MG63 (cell line): ENCODE measurements around the gene DHX35. TPM values are rescaled to one million over a fixed set of nuclear protein-coding genes. Genes with fewer than 3 reads are reported as not detected.

Source experiments
- DNase-seq: peaks from one replicate; pipeline ENCODE4 v3.0.0-alpha.2; 2020
- H3K27me3 ChIP-seq: fragments of 250-450 bp; sonication (Bioruptor Pico); 2 replicates; pipeline ENCODE4 v1.5.1; 2020; ENCODE audit warnings: mild to moderate bottlenecking, moderate library complexity
- H3K36me3 ChIP-seq: fragments of 250-450 bp; sonication (Bioruptor Pico); 2 replicates; pipeline ENCODE4 v1.5.1; 2020; ENCODE audit warnings: mild to moderate bottlenecking, moderate library complexity
- H3K4me3 ChIP-seq: fragments of 250-450 bp; sonication (Bioruptor Pico); 2 replicates; pipeline ENCODE4 v1.5.1; 2020; ENCODE audit warnings: mild to moderate bottlenecking, moderate library complexity
- H3K9me3 ChIP-seq: fragments of 250-450 bp; sonication (Bioruptor Pico); 2 replicates; pipeline ENCODE4 v1.5.1; 2020; ENCODE audit warnings: mild to moderate bottlenecking, moderate library complexity
- total RNA-seq: library from RNA; depleted of rRNA; stranded (reverse); fragments of >200 nt; shearing (Covaris generic); gene quantifications from 2 replicates; pipeline ENCODE4 v1.2.3, GENCODE V29; 2014; ENCODE audit warnings: low replicate concordance; rRNA removed

Gene DHX35
- 17.9 and 18.9 TPM in 2 replicates for total RNA-seq

GRCh38 chr20:38962044-38962927 is at the start of gene DHX35:
Gene DHX35, plus strand, starts transcription at chr20:38962344. Its CDS starts 24 bp downstream, at chr20:38962368.
- H3K9me3 ChIP-seq = no peaks in the 10 kb centered on the region
- H3K4me3 ChIP-seq = peak within 1 kb of the TSS; percentile 100
- no peaks in the 10 kb centered on the region for H3K27me3 ChIP-seq
- peaks cover 6% of the 10 kb centered on the region for H3K36me3 ChIP-seq
- DNase-seq = peak; percentile 97

GRCh38 chr20:38915355-38915754 is 46.8 kb upstream of the DHX35 start:
- Histone ChIP-seq H3K9me3 (no peaks in the 10 kb centered on the region), H3K36me3 (no peaks in the 10 kb centered on the region), H3K4me3 (no peak overlapping the region), H3K27me3 (peaks cover 3% of the 10 kb centered on the region; the same call in 1 of the 2 replicates)
- no peak for DNase-seq

DNA sequence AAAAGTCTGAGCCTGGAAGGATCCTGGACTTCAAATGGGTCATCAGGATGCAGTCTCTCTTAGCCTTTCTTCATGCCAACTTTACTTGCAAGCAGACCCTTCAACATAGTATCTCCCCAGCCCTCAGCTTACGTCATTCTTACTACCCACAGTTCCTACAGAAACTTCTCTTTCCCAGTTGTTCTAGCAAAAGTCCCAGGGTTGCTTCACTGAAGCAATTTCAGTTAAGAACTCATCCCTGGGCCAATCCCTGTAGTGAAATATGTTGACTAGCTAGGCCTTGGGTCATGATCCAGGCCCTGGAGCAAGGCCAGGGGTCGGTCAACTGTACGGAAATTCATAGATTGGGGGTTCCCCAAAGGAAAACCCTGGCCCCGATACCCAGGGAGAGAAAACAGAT is 44.5 kb upstream of the DHX35 start:
- no peak for DNase-seq

DNA sequence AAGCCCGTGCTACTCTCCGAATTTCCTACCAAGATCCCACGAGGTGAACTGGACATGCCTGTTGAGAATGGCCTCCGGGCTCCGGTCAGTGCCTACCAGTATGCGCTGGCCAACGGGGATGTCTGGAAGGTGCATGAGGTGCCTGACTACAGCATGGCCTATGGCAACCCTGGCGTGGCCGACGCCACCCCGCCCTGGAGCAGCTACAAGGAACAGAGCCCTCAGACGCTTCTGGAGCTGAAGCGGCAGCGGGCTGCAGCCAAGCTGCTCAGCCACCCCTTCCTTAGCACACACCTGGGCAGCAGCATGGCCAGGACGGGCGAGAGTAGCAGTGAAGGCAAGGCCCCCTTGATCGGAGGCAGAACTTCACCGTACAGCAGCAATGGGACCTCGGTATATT is 44.0 kb upstream of the DHX35 start:
- DNase-seq = no peak
- Histone ChIP-seq H3K9me3 (no peaks in the 10 kb centered on the region), H3K27me3 (no peaks in the 10 kb centered on the region; the same call in 1 of the 2 replicates), H3K36me3 (no peaks in the 10 kb centered on the region), H3K4me3 (no peak overlapping the region)

More for the DNA sequence above, 44.5 kb upstream of the DHX35 start:
- Histone ChIP-seq H3K4me3 (no peak overlapping the region), H3K36me3 (no peaks in the 10 kb centered on the region), H3K9me3 (no peaks in the 10 kb centered on the region), H3K27me3 (no peaks in the 10 kb centered on the region; the same call in 1 of the 2 replicates)

GRCh38 chr20:38919683-38920082 is 42.5 kb upstream of the DHX35 start:
- no peak for DNase-seq
- H3K9me3 ChIP-seq = no peaks in the 10 kb centered on the region
- no peaks in the 10 kb centered on the region; the same call in 1 of the 2 replicates for H3K27me3 ChIP-seq
- H3K36me3 ChIP-seq = no peaks in the 10 kb centered on the region
- no peak overlapping the region for H3K4me3 ChIP-seq

DNA sequence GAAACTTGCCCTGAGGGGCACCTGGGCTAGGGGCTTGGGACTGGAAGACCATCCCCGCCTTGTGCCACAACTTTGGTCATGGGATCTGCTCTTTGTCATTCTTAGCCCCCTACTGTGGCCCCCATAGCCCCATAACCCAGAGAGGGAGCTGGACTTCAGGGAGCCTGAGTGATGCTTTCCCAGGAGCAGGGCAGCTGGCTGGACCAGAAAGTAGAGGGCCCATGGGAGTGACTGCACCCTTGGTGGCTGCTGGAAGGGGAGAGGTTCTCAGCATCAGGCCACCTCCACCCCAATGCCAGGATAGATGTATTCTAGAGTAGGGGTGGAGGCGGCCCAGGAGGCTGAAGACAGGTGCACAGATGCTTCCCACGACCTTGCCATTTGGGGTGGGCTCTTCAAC is 41.7 kb upstream of the DHX35 start:
- no peak overlapping the region for H3K4me3 ChIP-seq
- H3K27me3 ChIP-seq = no peaks in the 10 kb centered on the region; the same call in 1 of the 2 replicates
- no peaks in the 10 kb centered on the region for H3K36me3 ChIP-seq
- no peak for DNase-seq
- no peaks in the 10 kb centered on the region for H3K9me3 ChIP-seq

DNA sequence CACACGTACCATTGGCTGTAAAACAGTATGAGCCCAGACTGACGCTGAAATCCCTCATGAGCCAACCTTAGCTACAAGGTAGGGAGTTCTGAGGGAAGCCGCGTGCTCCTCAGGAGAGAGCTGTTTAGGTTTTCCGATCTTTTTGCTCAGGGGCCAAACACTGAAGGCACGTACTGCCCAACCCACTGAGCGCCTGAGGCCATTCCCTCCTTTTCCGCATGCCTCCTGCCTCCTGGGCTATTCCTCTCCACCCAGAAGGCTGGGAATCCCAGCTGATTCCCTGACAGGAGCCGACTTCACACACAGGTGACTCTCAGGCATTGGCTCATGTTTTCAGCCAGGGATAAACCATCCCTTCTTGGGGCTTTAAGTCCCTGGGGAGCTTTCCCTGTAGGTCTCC is 41.3 kb upstream of the DHX35 start:
- no peaks in the 10 kb centered on the region for H3K9me3 ChIP-seq
- no peak overlapping the region for H3K4me3 ChIP-seq
- no peak for DNase-seq
- no peaks in the 10 kb centered on the region for H3K36me3 ChIP-seq
- no peaks in the 10 kb centered on the region; the same call in 1 of the 2 replicates for H3K27me3 ChIP-seq

DNA sequence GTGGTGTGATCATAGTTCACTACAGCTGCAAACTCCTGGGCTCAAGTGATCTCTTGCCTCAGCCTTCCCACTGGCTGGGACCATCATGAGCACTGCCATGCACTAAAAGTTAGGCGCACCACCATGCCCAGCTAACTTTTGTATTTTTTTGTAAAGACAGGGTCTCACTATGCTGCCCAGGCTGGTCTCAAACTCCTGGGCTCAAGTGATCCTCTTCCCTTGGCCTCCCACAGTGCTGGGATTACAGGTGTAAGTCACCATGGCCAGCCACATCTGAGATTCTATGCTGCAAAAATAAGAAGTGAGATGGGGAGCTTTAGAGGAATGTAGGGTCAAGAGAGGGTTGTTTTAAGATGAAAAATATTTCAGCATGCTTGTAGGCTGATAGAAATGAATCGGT is 37.4 kb upstream of the DHX35 start:
- H3K4me3 ChIP-seq = no peak overlapping the region

GRCh38 chr20:38926142-38926933 is 35.8 kb upstream of the DHX35 start, which contains the start of gene FAM83D:
Gene FAM83D, plus strand, starts transcription at chr20:38926417. Its CDS starts 26 bp downstream, at chr20:38926443.
- H3K36me3 ChIP-seq = peaks cover 30% of the 10 kb centered on the region
- peak within 1 kb of the TSS; percentile 77 for H3K4me3 ChIP-seq
- no peaks in the 10 kb centered on the region for H3K9me3 ChIP-seq
- peak; percentile 98 for DNase-seq
- no peaks in the 10 kb centered on the region for H3K27me3 ChIP-seq

More for the DNA sequence above, 37.4 kb upstream of the DHX35 start:
- DNase-seq = no peak
- H3K36me3 ChIP-seq = peaks cover 17% of the 10 kb centered on the region
- H3K27me3 ChIP-seq = no peaks in the 10 kb centered on the region; the same call in 1 of the 2 replicates
- H3K9me3 ChIP-seq = no peaks in the 10 kb centered on the region

- peak overlapping the region; percentile 77 for H3K4me3 ChIP-seq
- no peaks in the 10 kb centered on the region for H3K27me3 ChIP-seq
- DNase-seq = no peak
- H3K36me3 ChIP-seq = peaks cover 35% of the 10 kb centered on the region
- H3K9me3 ChIP-seq = no peaks in the 10 kb centered on the region
Measured at GRCh38 chr20:38926934-38927616, 35.1 kb upstream of the DHX35 start.

DNA sequence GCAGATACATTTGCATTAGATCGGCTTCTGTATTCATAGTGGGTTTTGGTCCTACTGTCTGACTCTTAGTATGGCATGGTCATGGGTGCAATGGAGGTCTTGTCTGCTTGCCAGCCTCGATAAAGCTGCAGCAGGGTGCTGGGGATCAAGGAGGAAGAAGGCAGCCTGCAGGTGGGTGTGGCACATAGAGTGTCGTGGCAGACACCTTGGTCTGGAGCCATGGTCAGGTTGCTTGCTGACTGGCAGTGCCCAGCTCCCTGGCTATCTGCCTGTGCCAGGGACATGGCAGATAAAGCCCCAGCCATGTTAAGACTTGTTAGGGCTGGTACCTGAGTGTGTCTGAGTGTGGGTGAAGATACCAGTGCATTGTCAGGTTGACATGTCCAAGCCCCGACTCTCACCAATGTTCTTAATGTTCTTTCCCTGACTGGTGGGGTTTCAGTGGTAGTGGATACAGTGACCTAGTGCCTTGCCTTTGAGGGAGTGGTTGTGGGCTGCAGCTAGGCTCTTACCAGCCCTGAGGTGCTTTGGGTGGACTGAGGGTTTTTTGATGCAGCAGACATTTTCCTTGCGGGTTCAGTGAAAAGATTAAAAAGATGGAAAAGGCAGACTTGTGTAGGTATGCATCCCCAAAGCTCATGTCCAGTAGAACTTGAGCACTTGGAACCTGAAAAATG is 34.1 kb upstream of the DHX35 start:
- H3K9me3 ChIP-seq = no peaks in the 10 kb centered on the region
- H3K36me3 ChIP-seq = peaks cover 35% of the 10 kb centered on the region
- H3K27me3 ChIP-seq = no peaks in the 10 kb centered on the region
- peak overlapping the region; percentile 77 for H3K4me3 ChIP-seq
- peak; percentile 29 for DNase-seq

- Histone ChIP-seq H3K9me3 (no peaks in the 10 kb centered on the region), H3K4me3 (no peak overlapping the region), H3K27me3 (no peaks in the 10 kb centered on the region), H3K36me3 (peaks cover 51% of the 10 kb centered on the region)
- no peak for DNase-seq
Measured at GRCh38 chr20:38930242-38930569, 31.9 kb upstream of the DHX35 start.

GRCh38 chr20:38931984-38932383 is 30.2 kb upstream of the DHX35 start:
- H3K4me3 ChIP-seq = peak overlapping the region; percentile 3; the same call in 1 of the 2 replicates
- H3K27me3 ChIP-seq = no peaks in the 10 kb centered on the region
- peak; percentile 71 for DNase-seq
- peaks cover 68% of the 10 kb centered on the region for H3K36me3 ChIP-seq
- no peaks in the 10 kb centered on the region for H3K9me3 ChIP-seq

- DNase-seq = peak; percentile 95
- peaks cover 73% of the 10 kb centered on the region for H3K36me3 ChIP-seq
- peak overlapping the region; percentile 3; the same call in 1 of the 2 replicates for H3K4me3 ChIP-seq
Measured at GRCh38 chr20:38932457-38933120, 29.6 kb upstream of the DHX35 start.

GRCh38 chr20:38934530-38934929 is 27.6 kb upstream of the DHX35 start:
- peaks cover 78% of the 10 kb centered on the region for H3K36me3 ChIP-seq
- no peaks in the 10 kb centered on the region for H3K9me3 ChIP-seq

More at GRCh38 chr20:38932457-38933120, 29.6 kb upstream of the DHX35 start:
- Histone ChIP-seq H3K27me3 (no peaks in the 10 kb centered on the region), H3K9me3 (no peaks in the 10 kb centered on the region)

More at GRCh38 chr20:38934530-38934929, 27.6 kb upstream of the DHX35 start:
- Histone ChIP-seq H3K4me3 (no peak overlapping the region), H3K27me3 (no peaks in the 10 kb centered on the region)
- no peak for DNase-seq
